Glomerular visceral epithelial cell (primary cell): ENCODE data around the gene MGAT5B.
"Not testable (repeated sequence)": the region's sequence is repeated elsewhere in the genome, so short reads cannot be mapped to it uniquely, and the experiment has no call there.

ENCODE experiments used
- DNase-seq: peaks from one replicate; pipeline ENCODE4 v3.0.0-alpha.2; 2016; ENCODE audit errors: extremely low spot score

MGAT5B gene

GRCh38 chr17:76973040-76973439 lies 104.8 kb downstream of the MGAT5B start:
- DNase-seq, result no peak

DNA sequence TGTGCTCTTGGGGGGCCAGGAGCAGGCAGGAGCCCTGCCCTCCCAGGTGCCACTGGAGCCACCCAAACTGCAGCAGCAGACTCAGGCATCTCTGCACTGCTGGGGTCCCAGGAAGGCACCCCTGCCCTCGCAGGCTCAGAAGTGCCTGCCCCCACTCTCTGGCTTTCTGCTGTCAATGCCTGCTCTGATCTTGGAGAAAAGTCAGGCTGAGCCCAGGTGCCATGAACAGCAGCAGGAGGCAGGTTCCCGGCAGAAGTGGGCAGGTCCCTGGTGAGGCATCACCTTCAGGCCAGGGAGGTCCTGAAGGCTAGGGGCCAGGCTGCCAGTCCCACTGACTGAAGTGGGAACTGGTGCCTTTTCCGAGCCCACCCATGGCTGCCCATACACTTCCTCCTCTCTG lies 106.5 kb downstream of the MGAT5B start:
- no peak for DNase-seq

- not testable (repeated sequence) for DNase-seq
Observed at GRCh38 chr17:76978050-76978449, 109.8 kb downstream of the MGAT5B start.

GRCh38 chr17:76981545-76982295 lies 113.5 kb downstream of the MGAT5B start:
- no peak for DNase-seq

DNA sequence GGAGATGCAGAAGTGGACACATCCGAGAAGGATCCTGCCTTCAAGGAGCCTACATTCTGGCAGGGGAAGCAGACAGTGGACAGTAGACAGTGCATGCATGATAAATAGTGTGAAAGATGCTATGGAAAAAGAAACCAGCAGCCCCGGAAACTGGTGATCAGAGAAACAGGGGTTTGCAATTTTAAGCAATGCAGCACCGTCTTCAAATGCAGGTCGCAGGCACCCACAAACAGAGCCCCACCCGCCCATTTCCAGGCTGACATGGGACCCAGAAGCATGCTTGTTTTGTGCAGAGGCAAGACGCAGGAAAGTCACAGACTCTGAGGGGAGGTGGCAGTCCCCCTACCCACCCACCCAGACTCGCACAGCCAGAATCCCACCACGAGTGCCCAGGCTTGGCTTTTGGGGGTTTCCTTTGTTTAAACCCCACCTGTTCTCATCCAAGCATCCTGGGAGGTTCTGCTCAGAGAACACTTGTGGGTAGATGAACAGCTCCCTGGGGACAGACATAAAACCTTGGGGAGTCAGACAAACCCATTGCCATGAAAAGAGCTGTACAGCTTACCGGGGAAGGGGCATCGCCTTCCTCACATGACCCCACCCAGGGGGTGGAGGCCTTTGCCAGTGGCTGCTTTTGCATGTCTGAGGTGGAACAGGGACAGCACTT lies 114.3 kb downstream of the MGAT5B start:
- no peak for DNase-seq

DNA sequence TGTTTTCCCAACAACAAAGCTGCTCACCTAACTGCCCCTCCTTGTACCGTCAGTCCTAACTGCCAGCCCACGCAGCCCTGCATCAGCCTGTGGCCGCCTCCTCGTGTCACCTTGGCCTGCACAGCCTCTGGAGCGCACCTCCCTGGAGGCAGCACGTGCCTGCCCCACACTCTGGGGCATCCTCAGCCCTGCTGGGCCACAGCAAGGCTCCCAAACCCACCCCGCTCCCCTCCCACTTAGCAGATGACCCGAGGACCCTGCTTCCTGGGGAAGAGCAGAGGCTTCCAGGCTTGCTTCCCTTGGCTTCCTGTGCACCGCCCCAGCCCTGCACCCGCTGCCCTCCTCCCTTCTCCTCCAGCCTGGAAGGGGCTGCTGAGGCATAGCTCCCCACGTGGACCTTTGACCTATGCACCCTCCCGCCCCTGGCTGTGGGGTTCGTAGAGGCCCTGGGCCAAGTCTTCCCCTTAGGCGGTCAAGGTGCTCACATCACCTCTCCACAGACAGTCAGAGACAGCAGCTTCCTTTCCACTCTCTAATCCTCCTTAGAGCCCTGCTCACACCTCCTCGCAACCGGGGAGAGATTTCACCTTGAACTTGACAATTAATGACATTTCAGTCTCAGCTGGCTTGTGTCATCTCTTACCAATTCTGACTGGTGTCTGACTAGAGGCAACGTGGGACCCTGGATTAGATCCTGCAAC lies 115.0 kb downstream of the MGAT5B start:
- DNase-seq, result no peak

GRCh38 chr17:76986365-76986764 lies 118.2 kb downstream of the MGAT5B start:
- no peak for DNase-seq

- no peak for DNase-seq
Observed at GRCh38 chr17:76987486-76988093, 119.4 kb downstream of the MGAT5B start.

DNA sequence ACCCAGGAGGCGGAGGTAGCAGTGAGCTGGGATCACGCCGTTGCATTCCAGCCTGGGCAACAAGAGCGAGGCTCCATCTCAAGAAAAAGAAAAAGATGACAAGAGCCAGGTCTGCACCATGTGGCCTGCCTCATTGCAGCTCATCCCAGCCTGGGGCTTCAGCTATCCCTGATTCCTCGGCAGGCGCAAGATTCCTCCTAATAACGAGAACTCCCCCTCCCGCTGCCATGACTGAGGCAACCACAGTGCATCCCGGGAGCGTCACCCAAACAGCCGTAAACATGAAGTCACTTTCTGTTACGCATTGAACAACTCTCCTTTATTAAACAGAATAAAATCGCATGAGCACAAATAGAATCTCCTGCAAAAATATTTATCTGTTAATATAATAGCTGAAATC lies 120.6 kb downstream of the MGAT5B start:
- DNase-seq, result no peak

DNA sequence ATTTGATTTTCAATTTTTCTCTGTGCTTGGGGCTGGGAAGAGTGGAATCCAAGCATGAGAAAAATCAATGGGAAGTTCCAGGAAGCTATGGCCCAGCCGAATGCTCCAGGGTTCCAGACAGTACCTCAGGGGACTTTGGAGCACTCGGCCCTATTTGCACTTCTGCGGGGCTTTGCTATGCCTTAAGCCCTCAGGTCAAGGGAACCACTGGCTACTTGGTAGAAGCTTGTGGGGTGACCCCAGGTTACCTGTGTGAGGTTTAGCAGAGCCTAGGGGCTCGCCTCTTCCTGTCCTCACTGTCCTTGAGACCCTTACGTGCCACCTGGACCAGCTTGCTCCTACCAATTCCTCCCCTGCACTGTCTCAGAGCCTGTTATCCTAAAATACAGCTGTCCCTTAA lies 121.3 kb downstream of the MGAT5B start:
- DNase-seq, result no peak

- no peak for DNase-seq
Observed at GRCh38 chr17:76992891-76993290, 124.7 kb downstream of the MGAT5B start.

- no peak for DNase-seq
Observed at GRCh38 chr17:76993651-76994050, 125.4 kb downstream of the MGAT5B start.

- no peak for DNase-seq
Observed at GRCh38 chr17:76994237-76994637, 126.0 kb downstream of the MGAT5B start.

- no peak for DNase-seq
Observed at GRCh38 chr17:76995387-76996105, 127.3 kb downstream of the MGAT5B start.

- DNase-seq, result no peak
Observed at GRCh38 chr17:76996741-76997694, 128.8 kb downstream of the MGAT5B start.

DNA sequence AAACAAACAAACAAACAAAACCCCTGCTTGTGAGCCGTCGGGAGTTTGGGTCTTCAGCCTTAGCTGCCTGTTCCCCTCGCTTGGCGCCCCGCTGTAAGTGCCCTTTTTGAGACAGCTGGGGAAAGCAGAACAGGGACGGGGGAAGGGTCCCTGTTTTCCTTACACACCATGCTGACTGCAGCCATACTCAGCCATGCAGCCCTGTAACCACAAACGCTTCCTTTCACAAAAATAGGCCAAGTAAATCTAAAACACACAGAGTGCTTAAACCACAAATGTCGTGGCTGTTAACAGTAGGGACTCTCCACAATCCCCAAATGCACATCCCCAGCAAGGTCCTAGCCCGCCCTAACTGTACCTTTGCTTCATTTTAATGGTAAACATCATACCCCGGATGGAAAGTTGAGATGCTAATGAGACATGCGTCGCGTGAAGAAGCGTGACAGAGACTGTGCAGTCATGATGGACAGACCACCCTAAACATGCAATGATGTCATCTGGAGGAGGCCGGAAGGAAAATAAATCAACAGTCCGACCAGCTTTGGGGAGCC lies 129.9 kb downstream of the MGAT5B start:
- DNase-seq, result no peak

- DNase-seq, result no peak
Observed at GRCh38 chr17:76998839-76999238, 130.6 kb downstream of the MGAT5B start.
